Measurements from ENCODE around the gene CENPB. TPM values are rescaled to one million over a fixed set of nuclear protein-coding genes. Genes with fewer than 3 reads are reported as not detected.

The CENPB gene
- polyA plus RNA-seq, 1 donor from 2014 or later: 37.9 TPM

GRCh38 chr20:3785240-3786125 is 1.1 kb downstream of the CENPB start:
- H3K79me2 ChIP-seq (replicated peaks; ENCODE audit: insufficient read depth, low read length): peaks cover 10% of the 10 kb centered on the region
- H3K27me3 ChIP-seq (ENCODE audit: insufficient read depth, low read depth, low read length): no peaks in the 10 kb centered on the region
- peak overlapping the region; percentile 82 for H3K4me3 ChIP-seq (ENCODE audit: low read length)
- no peaks in the 10 kb centered on the region for H4K20me1 ChIP-seq (ENCODE audit: insufficient read depth)
- H3K36me3 ChIP-seq (ENCODE audit: insufficient read depth, low read length): no peaks in the 10 kb centered on the region
- no peaks in the 10 kb centered on the region for H3K9me2 ChIP-seq (ENCODE audit: insufficient read depth, low read length)
- peak overlapping the region; percentile 27 for H2AFZ ChIP-seq (ENCODE audit: low read depth, low read length)
- TF ChIP-seq EP300 (conservative IDR thresholded peaks at IDR 0.05; ENCODE audit: poor library complexity, severe bottlenecking): no peak
- H3K9ac ChIP-seq (ENCODE audit: low read length): peak overlapping the region; percentile 75
- no peaks in the 10 kb centered on the region for H3K9me3 ChIP-seq (ENCODE audit: low read length)
- H3F3A ChIP-seq (ENCODE audit: insufficient read depth, low read length, poor library complexity, severe bottlenecking): no peaks in the 10 kb centered on the region
- H3K4me2 ChIP-seq (ENCODE audit: low read length): peak overlapping the region; percentile 55
- H3K27ac ChIP-seq (ENCODE audit: low read length): peak overlapping the region; percentile 79

DNA sequence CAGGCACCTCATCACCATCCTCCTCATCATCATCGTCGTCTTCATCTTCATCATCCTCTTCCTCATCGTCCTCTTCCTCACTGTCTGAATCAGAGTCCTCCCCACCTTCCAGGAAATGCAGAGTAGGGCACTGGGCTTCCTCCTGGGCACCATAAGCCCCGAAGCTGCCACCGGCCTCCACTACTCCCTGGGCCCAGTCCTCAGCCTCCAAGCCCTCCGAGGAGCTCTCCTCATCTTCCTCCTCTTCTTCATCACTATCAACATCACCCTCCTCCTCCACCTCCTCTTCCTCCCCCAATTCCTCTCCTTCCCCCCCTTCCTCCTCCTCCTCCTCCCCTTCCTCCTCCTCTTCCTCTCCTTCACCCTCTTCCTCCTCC is 1.7 kb downstream of the CENPB start:
- Histone ChIP-seq H4K20me1 (ENCODE audit: insufficient read depth) (no peaks in the 10 kb centered on the region), H3K9me2 (ENCODE audit: insufficient read depth, low read length) (no peaks in the 10 kb centered on the region), H3K79me2 (replicated peaks; ENCODE audit: insufficient read depth, low read length) (peaks cover 10% of the 10 kb centered on the region), H2AFZ (ENCODE audit: low read depth, low read length) (no peak overlapping the region), H3K27me3 (ENCODE audit: insufficient read depth, low read depth, low read length) (no peaks in the 10 kb centered on the region), H3K9ac (ENCODE audit: low read length) (no peak overlapping the region), H3K4me3 (ENCODE audit: low read length) (peak overlapping the region; percentile 82), H3K36me3 (ENCODE audit: insufficient read depth, low read length) (no peaks in the 10 kb centered on the region), H3K4me2 (ENCODE audit: low read length) (no peak overlapping the region), H3F3A (ENCODE audit: insufficient read depth, low read length, poor library complexity, severe bottlenecking) (no peaks in the 10 kb centered on the region), H3K27ac (ENCODE audit: low read length) (no peak overlapping the region), H3K9me3 (ENCODE audit: low read length) (no peaks in the 10 kb centered on the region)
- TF ChIP-seq EZH2 (IDR thresholded peaks at IDR 0.05; ENCODE audit: borderline replicate concordance, insufficient read depth, low read length, poor library complexity, severe bottlenecking): no peak
- TF ChIP-seq, protein P1, sequence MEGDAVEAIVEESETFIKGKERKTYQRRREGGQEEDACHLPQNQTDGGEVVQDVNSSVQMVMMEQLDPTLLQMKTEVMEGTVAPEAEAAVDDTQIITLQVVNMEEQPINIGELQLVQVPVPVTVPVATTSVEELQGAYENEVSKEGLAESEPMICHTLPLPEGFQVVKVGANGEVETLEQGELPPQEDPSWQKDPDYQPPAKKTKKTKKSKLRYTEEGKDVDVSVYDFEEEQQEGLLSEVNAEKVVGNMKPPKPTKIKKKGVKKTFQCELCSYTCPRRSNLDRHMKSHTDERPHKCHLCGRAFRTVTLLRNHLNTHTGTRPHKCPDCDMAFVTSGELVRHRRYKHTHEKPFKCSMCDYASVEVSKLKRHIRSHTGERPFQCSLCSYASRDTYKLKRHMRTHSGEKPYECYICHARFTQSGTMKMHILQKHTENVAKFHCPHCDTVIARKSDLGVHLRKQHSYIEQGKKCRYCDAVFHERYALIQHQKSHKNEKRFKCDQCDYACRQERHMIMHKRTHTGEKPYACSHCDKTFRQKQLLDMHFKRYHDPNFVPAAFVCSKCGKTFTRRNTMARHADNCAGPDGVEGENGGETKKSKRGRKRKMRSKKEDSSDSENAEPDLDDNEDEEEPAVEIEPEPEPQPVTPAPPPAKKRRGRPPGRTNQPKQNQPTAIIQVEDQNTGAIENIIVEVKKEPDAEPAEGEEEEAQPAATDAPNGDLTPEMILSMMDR (IDR thresholded peaks at IDR 0.05; ENCODE audit: poor library complexity, severe bottlenecking): no peak
- no peak for TF ChIP-seq SMC3 (conservative IDR thresholded peaks at IDR 0.05; ENCODE audit: poor library complexity)
- TF ChIP-seq POLR2AphosphoS5 (IDR thresholded peaks at IDR 0.05): no peak
- TF ChIP-seq RAD21 (conservative IDR thresholded peaks at IDR 0.05): no peak
- no peak for TF ChIP-seq TAF1 (IDR thresholded peaks at IDR 0.05; ENCODE audit: low read depth)
- TF ChIP-seq MXI1 (conservative IDR thresholded peaks at IDR 0.05; ENCODE audit: poor library complexity, severe bottlenecking): no peak
- TF ChIP-seq REST (IDR thresholded peaks at IDR 0.05; ENCODE audit: borderline replicate concordance): no peak
- TF ChIP-seq EP300 (conservative IDR thresholded peaks at IDR 0.05; ENCODE audit: poor library complexity, severe bottlenecking): no peak

Data from neural cell (in vitro differentiated cells).